Fibroblast of lung (primary cell): Measurements from ENCODE around the gene SHPK. TPM values are rescaled to one million over a fixed set of nuclear protein-coding genes. Genes with fewer than 3 reads are reported as not detected.

Experiments
- DNase-seq, 2 donors: peaks; one replicate each; pipeline versions ENCODE4 v3.0.0 to v3.0.0-alpha.2; 2010; ENCODE audit warnings: low read depth in 2 of 2
- H2AFZ ChIP-seq: 2 replicates; pipeline ENCODE4 v1.5.1; 2012; ENCODE audit warnings: low read length, control low read depth, inconsistent platforms
- H3K27ac ChIP-seq: 2 replicates; pipeline ENCODE4 v1.5.1; 2011; ENCODE audit warnings: low read length, control low read depth; ENCODE audit not compliant: insufficient read depth
- H3K27me3 ChIP-seq: 2 replicates; pipeline ENCODE4 v1.5.1; 2011; ENCODE audit warnings: mild to moderate bottlenecking, low read length; ENCODE audit not compliant: control insufficient read depth, insufficient read depth
- H3K36me3 ChIP-seq: 2 replicates; pipeline ENCODE4 v1.5.1; 2011; ENCODE audit warnings: low read length; ENCODE audit not compliant: control insufficient read depth, insufficient read depth
- H3K4me1 ChIP-seq: 2 replicates; pipeline ENCODE4 v1.5.1; 2011; ENCODE audit warnings: low read length; ENCODE audit not compliant: control insufficient read depth, insufficient read depth; ENCODE audit errors: extremely low read depth
- H3K4me2 ChIP-seq: 2 replicates; pipeline ENCODE4 v1.5.1; 2011; ENCODE audit warnings: low read length, control low read depth; ENCODE audit not compliant: insufficient read depth; ENCODE audit errors: extremely low read depth
- H3K4me3 ChIP-seq, 4 experiments: fragments of 200-600 bp in 1 of 4; sonication (generic) in 1 of 4; replicated peaks in 1 of 4; 2 replicates each; pipeline ENCODE4 v1.5.1; 2011 to 2016; ENCODE audit warnings: low read length in 4 of 4, low read depth in 3 of 4, mild to moderate bottlenecking in 3 of 4, control low read depth in 2 of 4, inconsistent platforms in 1 of 4, mixed read lengths in 1 of 4; ENCODE audit not compliant: insufficient read depth in 1 of 4; ENCODE audit errors: control extremely low read depth in 1 of 4
- H3K79me2 ChIP-seq: 2 replicates; pipeline ENCODE4 v1.5.1; 2012; ENCODE audit warnings: mild to moderate bottlenecking, low read length, inconsistent platforms; ENCODE audit not compliant: control insufficient read depth, insufficient read depth
- H3K9ac ChIP-seq: 2 replicates; pipeline ENCODE4 v1.5.1; 2011; ENCODE audit warnings: mild to moderate bottlenecking, low read length, control low read depth; ENCODE audit not compliant: insufficient read depth
- H3K9me3 ChIP-seq: 2 replicates; pipeline ENCODE4 v1.5.1; 2012; ENCODE audit warnings: low read depth, low read length; ENCODE audit not compliant: control insufficient read depth, insufficient read depth
- H4K20me1 ChIP-seq: 2 replicates; pipeline ENCODE4 v1.5.1; 2011; ENCODE audit warnings: low read length; ENCODE audit not compliant: control insufficient read depth, insufficient read depth; ENCODE audit errors: extremely low read depth
- EZH2 ChIP-seq: IDR thresholded peaks from 2 replicates; pipeline ENCODE4 v1.5.1; 2012; ENCODE audit warnings: low read length, control low read depth, mild to moderate bottlenecking; ENCODE audit errors: missing control alignments
- polyA plus RNA-seq, 2 donors: library from polyadenylated mRNA; depleted of rRNA in 1 of 2; stranded (reverse) in 1 of 2; unstranded in 1 of 2; fragments of >200 nt; gene quantifications; 2 replicates each; pipeline ENCODE4 v1.2.1, GENCODE V29; 2011 to 2012; ENCODE audit warnings: missing spikeins in 1 of 2
- total RNA-seq: library from RNA; depleted of rRNA; stranded (reverse); fragments of >200 nt; gene quantifications from 2 replicates; pipeline ENCODE4 v1.2.1, GENCODE V29; 2014
- TF ChIP-seq, protein P1 (sequence below), 2 donors: IDR thresholded peaks in 1 of 2; conservative IDR thresholded peaks in 1 of 2; 1 replicate in 1 of 2; 2 replicates in 1 of 2; pipeline ENCODE4 v1.5.1; 2011 to 2012; ENCODE audit warnings: low read length in 2 of 2, control low read depth in 1 of 2, inconsistent platforms in 1 of 2, low read depth in 1 of 2, mild to moderate bottlenecking in 1 of 2

SHPK gene
- total and polyA plus RNA-seq, 2 donors (not counting 1 experiment from before 2014, with no cell fraction given), result 7.2 to 8.9 TPM

DNA sequence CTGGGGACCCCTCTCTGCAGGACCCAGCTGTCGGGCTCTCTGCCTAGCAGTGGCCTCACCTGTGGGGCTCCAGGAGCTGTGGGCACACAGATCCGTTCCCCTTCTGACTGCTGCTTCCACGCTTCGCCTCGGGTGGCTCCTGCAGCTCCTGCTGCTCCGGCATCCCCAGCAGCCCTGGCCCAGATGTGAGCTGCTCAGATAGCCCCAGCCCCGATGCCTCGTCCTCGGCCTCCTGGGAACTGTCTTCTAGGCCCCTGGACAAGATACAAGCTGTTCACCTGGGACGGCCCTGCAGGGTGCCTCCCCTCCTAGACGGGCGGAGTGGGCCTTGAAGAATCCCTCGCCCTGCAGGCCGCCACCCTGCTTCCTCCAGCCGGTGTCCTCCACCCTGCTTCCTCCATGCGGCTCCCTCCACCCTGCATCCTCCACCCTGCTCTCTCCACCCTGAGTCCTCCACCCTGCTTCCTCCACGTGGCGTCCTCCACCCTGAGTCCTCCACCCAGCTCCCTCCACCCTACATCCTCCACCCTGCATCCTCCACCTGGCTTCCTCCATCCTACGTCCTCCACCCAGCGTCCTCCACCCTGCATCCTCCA lies 43.6 kb upstream of the SHPK start:
- Histone ChIP-seq H2AFZ (no peak overlapping the region), H4K20me1 (no peaks in the 10 kb centered on the region), H3K36me3 (no peaks in the 10 kb centered on the region), H3K27me3 (no peaks in the 10 kb centered on the region), H3K4me1 (no peaks in the 10 kb centered on the region), H3K4me3 (no peak overlapping the region), H3K27ac (no peak overlapping the region), H3K79me2 (no peaks in the 10 kb centered on the region), H3K4me2 (no peak overlapping the region), H3K9ac (no peak overlapping the region), H3K9me3 (no peaks in the 10 kb centered on the region)
- no peak for DNase-seq
- TF ChIP-seq, protein P1, sequence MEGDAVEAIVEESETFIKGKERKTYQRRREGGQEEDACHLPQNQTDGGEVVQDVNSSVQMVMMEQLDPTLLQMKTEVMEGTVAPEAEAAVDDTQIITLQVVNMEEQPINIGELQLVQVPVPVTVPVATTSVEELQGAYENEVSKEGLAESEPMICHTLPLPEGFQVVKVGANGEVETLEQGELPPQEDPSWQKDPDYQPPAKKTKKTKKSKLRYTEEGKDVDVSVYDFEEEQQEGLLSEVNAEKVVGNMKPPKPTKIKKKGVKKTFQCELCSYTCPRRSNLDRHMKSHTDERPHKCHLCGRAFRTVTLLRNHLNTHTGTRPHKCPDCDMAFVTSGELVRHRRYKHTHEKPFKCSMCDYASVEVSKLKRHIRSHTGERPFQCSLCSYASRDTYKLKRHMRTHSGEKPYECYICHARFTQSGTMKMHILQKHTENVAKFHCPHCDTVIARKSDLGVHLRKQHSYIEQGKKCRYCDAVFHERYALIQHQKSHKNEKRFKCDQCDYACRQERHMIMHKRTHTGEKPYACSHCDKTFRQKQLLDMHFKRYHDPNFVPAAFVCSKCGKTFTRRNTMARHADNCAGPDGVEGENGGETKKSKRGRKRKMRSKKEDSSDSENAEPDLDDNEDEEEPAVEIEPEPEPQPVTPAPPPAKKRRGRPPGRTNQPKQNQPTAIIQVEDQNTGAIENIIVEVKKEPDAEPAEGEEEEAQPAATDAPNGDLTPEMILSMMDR (conservative IDR thresholded peaks at IDR 0.05 in 1 of 2, IDR thresholded peaks at IDR 0.05 in 1 of 2; ENCODE audit: low read depth in 1 of 2, low read length in 2 of 2), result no peak
- TF ChIP-seq EZH2, result no peak

DNA sequence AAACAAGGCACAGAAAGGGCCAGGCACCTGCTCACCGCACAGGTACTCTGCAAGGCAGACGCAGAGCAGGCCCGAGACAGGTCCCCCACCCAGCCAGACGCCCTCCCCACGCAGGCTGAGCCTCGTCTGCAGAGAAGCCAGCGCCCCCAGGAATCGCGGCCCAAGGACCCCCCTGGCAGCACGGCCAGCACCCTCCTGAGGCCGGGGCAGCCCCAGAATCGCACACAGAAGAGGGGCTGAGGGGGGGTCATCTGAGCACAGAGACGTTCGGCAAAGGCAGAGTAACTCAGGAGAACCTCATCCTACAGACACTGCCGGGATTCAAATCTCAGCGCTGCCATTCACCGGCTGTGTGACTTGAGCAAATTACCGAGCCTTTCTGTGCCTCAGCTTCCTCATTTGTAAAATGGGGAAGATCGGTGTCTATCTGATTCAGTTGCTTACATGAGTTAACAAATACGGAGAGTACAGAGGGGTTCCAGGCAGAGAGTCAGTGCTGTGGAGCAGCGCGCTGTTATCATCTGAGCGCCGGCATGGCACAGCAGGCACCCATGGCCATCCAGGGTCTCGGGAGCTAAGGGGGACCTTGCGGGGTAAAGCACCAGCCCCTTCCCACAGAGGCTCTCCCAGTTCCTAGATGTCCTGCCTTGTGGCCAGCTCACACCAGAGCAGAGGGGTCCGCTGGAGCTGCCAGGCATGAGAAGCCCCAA lies 42.9 kb upstream of the SHPK start:
- H2AFZ ChIP-seq, result no peak overlapping the region
- no peak overlapping the region for H3K4me3 ChIP-seq
- no peaks in the 10 kb centered on the region for H3K27me3 ChIP-seq
- peak overlapping the region; percentile 35 for H3K4me2 ChIP-seq
- H3K9ac ChIP-seq, result no peak overlapping the region
- no peaks in the 10 kb centered on the region for H3K9me3 ChIP-seq
- DNase-seq, result no peak
- no peaks in the 10 kb centered on the region for H3K36me3 ChIP-seq
- TF ChIP-seq EZH2, result no peak
- TF ChIP-seq, protein P1 (conservative IDR thresholded peaks at IDR 0.05 in 1 of 2, IDR thresholded peaks at IDR 0.05 in 1 of 2; ENCODE audit: low read depth in 1 of 2, low read length in 2 of 2), result no peak
- no peaks in the 10 kb centered on the region for H3K4me1 ChIP-seq
- H3K27ac ChIP-seq, result no peak overlapping the region
- H3K79me2 ChIP-seq, result no peaks in the 10 kb centered on the region
- H4K20me1 ChIP-seq, result no peaks in the 10 kb centered on the region

DNA sequence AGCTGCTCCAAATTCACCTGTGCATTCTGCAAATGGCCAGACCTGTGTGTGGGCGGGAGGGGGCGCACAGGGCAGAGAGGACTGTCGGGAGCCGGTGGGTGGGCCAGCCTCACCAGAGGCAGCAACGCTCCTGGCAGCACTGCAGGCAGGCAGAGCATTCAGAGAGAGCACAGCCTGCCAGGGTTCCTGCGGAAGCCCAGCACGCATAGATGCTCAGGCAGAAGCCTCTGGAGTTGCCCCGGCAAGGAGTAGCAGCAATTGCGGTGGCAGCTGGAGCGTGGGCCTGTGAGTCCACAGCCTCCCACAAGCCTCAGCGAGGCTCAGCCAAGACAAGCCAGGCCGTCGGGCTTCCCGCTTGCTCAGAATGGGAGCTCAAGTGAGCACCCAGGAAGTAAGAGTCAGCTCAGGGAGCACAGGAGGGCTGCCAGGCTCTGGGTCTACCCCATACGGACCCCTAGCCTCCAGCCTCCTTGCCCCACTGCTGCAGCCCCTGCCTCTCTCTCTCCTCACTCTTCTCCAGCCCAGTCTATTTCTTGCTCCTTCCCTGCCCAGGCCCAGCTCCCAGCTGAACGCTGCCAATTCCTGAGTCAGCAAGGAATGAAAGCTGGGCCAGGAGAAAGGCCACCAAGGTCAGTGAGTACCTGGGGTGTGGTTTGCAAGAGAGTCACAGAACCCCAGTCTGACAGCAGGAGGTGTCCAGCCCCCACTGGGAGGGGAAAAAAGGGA lies 42.2 kb upstream of the SHPK start:
- no peak overlapping the region for H2AFZ ChIP-seq
- no peaks in the 10 kb centered on the region for H3K27me3 ChIP-seq
- no peaks in the 10 kb centered on the region for H3K36me3 ChIP-seq
- DNase-seq, result peak in 1 of 2 donors; percentile 71
- H3K4me2 ChIP-seq, result peak overlapping the region; percentile 35
- no peaks in the 10 kb centered on the region for H3K9me3 ChIP-seq
- no peaks in the 10 kb centered on the region for H3K79me2 ChIP-seq
- H3K4me3 ChIP-seq, result no peak overlapping the region
- no peak overlapping the region for H3K9ac ChIP-seq
- TF ChIP-seq EZH2, result no peak
- TF ChIP-seq, protein P1 (conservative IDR thresholded peaks at IDR 0.05 in 1 of 2, IDR thresholded peaks at IDR 0.05 in 1 of 2; ENCODE audit: low read depth in 1 of 2, low read length in 2 of 2), result no peak
- H3K27ac ChIP-seq, result no peak overlapping the region
- no peaks in the 10 kb centered on the region for H4K20me1 ChIP-seq
- H3K4me1 ChIP-seq, result no peaks in the 10 kb centered on the region
